ENCODE measurements around the gene KCNK18.
A peak's percentile ranks its signal among the peaks of the same experiment; 100 is the strongest.

The KCNK18 gene

DNA sequence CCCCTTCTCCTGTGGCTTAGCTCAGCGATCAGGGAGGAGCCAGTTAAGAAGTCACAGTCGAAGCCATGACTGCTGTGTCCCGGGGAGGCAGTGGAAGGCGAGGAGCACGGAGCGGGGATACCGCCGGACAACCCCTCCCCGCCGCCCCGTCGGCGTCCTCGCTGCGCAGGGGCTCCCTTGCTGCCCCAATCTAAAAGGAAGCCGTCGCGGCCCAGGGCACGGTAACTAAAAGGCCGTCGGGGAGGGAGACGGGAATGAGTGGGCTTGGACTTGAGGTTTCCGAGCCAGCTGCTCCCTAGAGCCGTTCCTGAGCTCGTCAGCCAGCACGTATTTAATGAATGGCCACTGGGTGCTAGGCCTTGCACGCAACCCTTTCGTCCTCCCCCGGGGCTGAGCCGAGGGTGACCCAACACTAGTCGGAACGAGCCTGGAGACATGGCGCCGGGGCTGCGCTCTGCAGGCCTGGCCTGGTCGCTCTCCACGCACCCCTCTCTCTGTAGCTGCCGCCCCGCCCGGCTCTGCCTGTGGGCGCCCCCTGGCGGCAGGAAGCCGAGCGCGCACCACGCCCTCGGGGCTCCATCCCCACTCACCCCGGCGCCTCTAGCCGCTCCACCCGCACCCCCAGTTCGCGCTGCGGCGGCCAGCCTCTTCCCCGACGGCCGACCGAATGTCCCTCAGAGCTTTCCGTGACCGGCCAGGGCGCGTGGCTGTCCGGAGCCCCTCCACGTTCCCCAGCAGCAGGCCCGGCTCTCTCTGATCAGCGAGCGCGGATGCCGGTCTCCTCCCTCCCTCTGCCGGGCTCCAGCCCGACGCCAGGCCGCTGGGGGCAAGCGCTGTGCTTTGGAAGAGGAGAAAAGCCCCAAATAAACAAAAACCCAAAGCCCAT is 29.3 kb upstream of the KCNK18 start:
- Histone ChIP-seq H3K9me3 (no peaks in the 10 kb centered on the region), H3K27ac (no peak overlapping the region), H3K4me3 (ENCODE audit: low read depth in 1 of 2, low read length in 1 of 2) (peak overlapping the region; percentile 12 to 56), H3K4me1 (ENCODE audit: control insufficient read depth in 1 of 2, insufficient read depth in 1 of 2, low read depth in 1 of 2, low read length in 1 of 2) (peaks cover 14 to 46% of the 10 kb centered on the region in 2 experiments), H3K27me3 (peaks cover 100% of the 10 kb centered on the region), H3K36me3 (no peaks in the 10 kb centered on the region)
- TF ChIP-seq, protein P1, sequence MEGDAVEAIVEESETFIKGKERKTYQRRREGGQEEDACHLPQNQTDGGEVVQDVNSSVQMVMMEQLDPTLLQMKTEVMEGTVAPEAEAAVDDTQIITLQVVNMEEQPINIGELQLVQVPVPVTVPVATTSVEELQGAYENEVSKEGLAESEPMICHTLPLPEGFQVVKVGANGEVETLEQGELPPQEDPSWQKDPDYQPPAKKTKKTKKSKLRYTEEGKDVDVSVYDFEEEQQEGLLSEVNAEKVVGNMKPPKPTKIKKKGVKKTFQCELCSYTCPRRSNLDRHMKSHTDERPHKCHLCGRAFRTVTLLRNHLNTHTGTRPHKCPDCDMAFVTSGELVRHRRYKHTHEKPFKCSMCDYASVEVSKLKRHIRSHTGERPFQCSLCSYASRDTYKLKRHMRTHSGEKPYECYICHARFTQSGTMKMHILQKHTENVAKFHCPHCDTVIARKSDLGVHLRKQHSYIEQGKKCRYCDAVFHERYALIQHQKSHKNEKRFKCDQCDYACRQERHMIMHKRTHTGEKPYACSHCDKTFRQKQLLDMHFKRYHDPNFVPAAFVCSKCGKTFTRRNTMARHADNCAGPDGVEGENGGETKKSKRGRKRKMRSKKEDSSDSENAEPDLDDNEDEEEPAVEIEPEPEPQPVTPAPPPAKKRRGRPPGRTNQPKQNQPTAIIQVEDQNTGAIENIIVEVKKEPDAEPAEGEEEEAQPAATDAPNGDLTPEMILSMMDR (IDR thresholded peaks at IDR 0.05) = peak; percentile 88

DNA sequence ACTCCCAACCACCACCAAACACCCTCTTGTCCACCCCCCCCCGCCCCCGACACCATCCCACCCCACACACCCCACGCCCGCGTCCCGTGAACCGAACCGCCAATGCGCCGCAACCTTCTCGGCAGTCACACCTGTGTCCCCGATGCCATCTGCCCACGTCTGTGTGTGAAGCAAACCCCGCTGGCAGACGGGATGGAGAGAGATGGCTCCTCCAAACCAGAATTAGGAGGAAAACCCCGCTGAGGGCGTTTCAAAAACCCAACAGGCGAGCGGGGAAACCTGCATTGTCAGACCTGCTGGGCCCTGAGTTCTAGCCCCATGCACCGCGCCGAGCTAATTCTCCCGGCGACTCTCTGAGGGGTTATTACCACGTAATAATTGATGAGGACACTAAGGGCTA is 28.6 kb upstream of the KCNK18 start:
- Histone ChIP-seq H3K27ac (no peak overlapping the region), H3K4me1 (ENCODE audit: control insufficient read depth in 1 of 2, insufficient read depth in 1 of 2, low read depth in 1 of 2, low read length in 1 of 2) (peaks cover 14 to 39% of the 10 kb centered on the region in 2 experiments), H3K9me3 (no peaks in the 10 kb centered on the region), H3K36me3 (no peaks in the 10 kb centered on the region), H3K4me3 (ENCODE audit: low read depth in 1 of 2, low read length in 1 of 2) (no peak overlapping the region), H3K27me3 (peaks cover 100% of the 10 kb centered on the region)
- TF ChIP-seq, protein P1 (IDR thresholded peaks at IDR 0.05) = no peak

DNA sequence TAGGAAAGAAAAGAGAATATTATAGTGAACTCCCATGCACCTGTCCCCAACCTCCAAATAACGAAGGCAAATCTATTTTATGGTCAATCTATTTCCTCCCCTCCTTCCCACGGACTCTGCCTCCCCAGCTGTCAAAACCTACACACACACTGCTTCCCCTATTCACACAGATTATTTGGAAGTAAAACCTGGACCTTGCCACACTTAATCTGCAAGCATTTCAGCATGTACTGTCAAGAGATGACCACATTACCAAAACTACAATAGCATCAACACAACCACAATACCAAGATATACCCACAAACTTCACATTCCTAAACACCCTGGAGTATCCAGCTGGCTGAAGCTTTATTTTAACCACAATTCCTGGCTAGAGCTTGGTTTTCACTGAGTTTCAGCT is 27.8 kb upstream of the KCNK18 start:
- Histone ChIP-seq H3K27ac (no peak overlapping the region), H3K4me1 (ENCODE audit: control insufficient read depth in 1 of 2, insufficient read depth in 1 of 2, low read depth in 1 of 2, low read length in 1 of 2) (peaks cover 14 to 40% of the 10 kb centered on the region in 2 experiments), H3K36me3 (no peaks in the 10 kb centered on the region), H3K27me3 (peaks cover 100% of the 10 kb centered on the region), H3K9me3 (no peaks in the 10 kb centered on the region), H3K4me3 (ENCODE audit: low read depth in 1 of 2, low read length in 1 of 2) (no peak overlapping the region)
- TF ChIP-seq, protein P1 (IDR thresholded peaks at IDR 0.05) = no peak

DNA sequence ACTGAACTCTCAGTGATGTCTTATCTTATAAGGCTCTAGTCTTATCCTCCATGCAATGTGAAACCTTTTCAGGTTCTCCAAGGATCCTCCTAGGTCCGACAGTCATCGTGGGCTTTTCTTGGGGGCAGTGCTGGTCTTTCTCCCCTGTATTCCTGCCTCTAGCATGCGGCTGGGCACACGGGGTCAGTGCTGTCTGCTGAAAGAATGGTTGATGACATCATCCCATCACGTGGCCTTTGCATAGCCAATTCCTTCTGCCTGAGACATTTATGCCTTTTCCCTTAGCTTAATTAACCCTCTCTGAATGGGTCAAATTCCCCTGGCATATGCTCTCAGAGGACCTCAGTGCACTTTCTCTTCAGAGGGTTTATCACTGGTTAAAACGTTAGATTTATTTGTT is 27.0 kb upstream of the KCNK18 start:
- no peaks in the 10 kb centered on the region for H3K9me3 ChIP-seq
- TF ChIP-seq, protein P1 (IDR thresholded peaks at IDR 0.05) = no peak
- H3K4me3 ChIP-seq (ENCODE audit: low read depth in 1 of 2, low read length in 1 of 2) = no peak overlapping the region
- peaks cover 95% of the 10 kb centered on the region for H3K27me3 ChIP-seq
- H3K27ac ChIP-seq = no peak overlapping the region
- H3K4me1 ChIP-seq (ENCODE audit: control insufficient read depth in 1 of 2, insufficient read depth in 1 of 2, low read depth in 1 of 2, low read length in 1 of 2) = peaks cover 18 to 40% of the 10 kb centered on the region in 2 experiments
- no peaks in the 10 kb centered on the region for H3K36me3 ChIP-seq

DNA sequence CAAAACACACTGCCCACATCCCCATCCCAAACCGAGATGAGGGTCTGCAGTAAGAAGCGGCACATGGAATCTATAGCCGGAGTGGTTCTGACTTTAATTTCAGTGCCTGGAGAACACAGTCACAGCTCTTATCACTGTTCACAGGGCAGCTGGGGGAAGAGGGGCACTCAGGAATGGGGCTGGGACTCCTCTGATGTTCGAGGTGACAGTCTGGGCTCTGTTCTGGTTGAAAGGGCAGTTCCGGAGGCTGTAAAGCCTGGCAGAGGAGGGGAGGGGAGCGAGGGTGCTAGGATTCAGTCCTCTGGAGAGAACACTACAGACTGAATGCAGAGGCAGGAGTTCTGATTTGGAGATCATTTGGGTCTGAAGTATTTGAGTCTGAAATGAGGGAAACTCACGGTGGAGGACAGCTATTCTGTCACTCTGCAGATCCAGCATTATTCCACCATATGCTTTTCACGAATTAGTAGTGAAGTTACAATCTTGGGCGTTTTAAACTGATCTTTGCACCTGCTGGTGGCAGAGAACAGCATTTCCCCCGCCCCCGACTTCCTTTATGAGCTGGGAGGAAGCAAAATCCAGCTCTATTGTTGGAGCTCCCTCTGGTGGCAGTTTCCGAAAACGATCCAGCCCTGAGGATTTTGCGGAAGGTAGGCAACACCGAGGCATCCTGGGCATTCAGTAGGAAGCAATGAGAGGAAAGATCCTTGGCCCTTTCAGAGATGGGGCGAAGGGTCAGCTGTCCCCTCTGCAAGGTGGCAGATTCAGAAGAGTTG is 22.7 kb upstream of the KCNK18 start:
- Histone ChIP-seq H3K4me3 (ENCODE audit: low read depth in 1 of 2, low read length in 1 of 2) (peak overlapping the region; percentile 71 to 74), H3K4me1 (ENCODE audit: control insufficient read depth in 1 of 2, insufficient read depth in 1 of 2, low read depth in 1 of 2, low read length in 1 of 2) (peaks cover 15 to 21% of the 10 kb centered on the region in 2 experiments), H3K27me3 (peaks cover 76% of the 10 kb centered on the region), H3K36me3 (no peaks in the 10 kb centered on the region), H3K27ac (peak overlapping the region; percentile 58), H3K9me3 (no peaks in the 10 kb centered on the region)
- TF ChIP-seq, protein P1 (IDR thresholded peaks at IDR 0.05) = peak; percentile 86
